CD14-positive monocyte (primary cell): ENCODE measurements around the gene EGFLAM. TPM values are rescaled to one million over a fixed set of nuclear protein-coding genes. Genes with fewer than 3 reads are reported as not detected.

Experiments
- DNase-seq, 3 donors: peaks; one replicate each; pipeline ENCODE4 v3.0.0-alpha.2; 2011 to 2022
- H2AFZ ChIP-seq: 2 replicates; pipeline ENCODE4 v1.6.0; 2012; ENCODE audit warnings: mild to moderate bottlenecking, low read depth, low read length, inconsistent platforms; ENCODE audit not compliant: insufficient read depth, poor library complexity, severe bottlenecking
- H3K27ac ChIP-seq, 2 donors: 1 replicate in 1 of 2; 2 replicates in 1 of 2; pipeline ENCODE4 v1.5.1; 2012 to 2013; ENCODE audit warnings: low read length in 2 of 2, control low read depth in 1 of 2, inconsistent platforms in 1 of 2, low read depth in 1 of 2, mild to moderate bottlenecking in 1 of 2
- H3K27me3 ChIP-seq, 2 donors: one replicate each; pipeline versions ENCODE4 v1.6.0 to v1.6.1; 2011 to 2013; ENCODE audit warnings: low read length in 2 of 2; ENCODE audit not compliant: control insufficient read depth in 2 of 2, insufficient read depth in 2 of 2
- H3K36me3 ChIP-seq, 2 donors: replicated peaks in 1 of 2; 1 replicate in 1 of 2; 2 replicates in 1 of 2; pipeline versions ENCODE4 v1.5.1 to v1.6.1; 2012 to 2013; ENCODE audit warnings: low read length in 2 of 2, control low read depth in 1 of 2, inconsistent platforms in 1 of 2, mild to moderate bottlenecking in 1 of 2; ENCODE audit not compliant: insufficient read depth in 2 of 2, control insufficient read depth in 1 of 2
- H3K4me1 ChIP-seq, 2 donors: 1 replicate in 1 of 2; 2 replicates in 1 of 2; pipeline versions ENCODE4 v1.5.1 to v1.6.1; 2012 to 2013; ENCODE audit warnings: low read length in 2 of 2, control low read depth in 1 of 2, inconsistent platforms in 1 of 2, mild to moderate bottlenecking in 1 of 2, moderate library complexity in 1 of 2; ENCODE audit not compliant: insufficient read depth in 2 of 2, control insufficient read depth in 1 of 2
- H3K4me2 ChIP-seq: replicated peaks from 2 replicates; pipeline ENCODE3; 2012; ENCODE audit warnings: low read length, moderate library complexity, mild to moderate bottlenecking; ENCODE audit not compliant: poor library complexity, severe bottlenecking; ENCODE audit errors: extremely low read depth
- H3K4me3 ChIP-seq, 3 experiments: fragments of 200-600 bp in 1 of 3; sonication (generic) in 1 of 3; replicated peaks in 1 of 3; 1 replicate in 2 of 3; 2 replicates in 1 of 3; pipeline ENCODE4 v1.5.1; 2011 to 2013; ENCODE audit warnings: low read length in 3 of 3, mild to moderate bottlenecking in 3 of 3, control low read depth in 2 of 3, low read depth in 2 of 3, inconsistent platforms in 1 of 3, moderate library complexity in 1 of 3
- H3K79me2 ChIP-seq: 2 replicates; pipeline ENCODE4 v1.6.0; 2012; ENCODE audit warnings: mild to moderate bottlenecking, control low read depth, inconsistent platforms, low read length, moderate library complexity; ENCODE audit not compliant: insufficient read depth
- H3K9ac ChIP-seq: 2 replicates; pipeline ENCODE4 v1.6.0; 2017; ENCODE audit warnings: low read length, mild to moderate bottlenecking; ENCODE audit not compliant: insufficient read depth, poor library complexity, severe bottlenecking
- H3K9me3 ChIP-seq, 2 donors: replicated peaks in 1 of 2; 1 replicate in 1 of 2; 2 replicates in 1 of 2; pipeline versions ENCODE4 v1.5.1 to v1.6.1; 2012 to 2013; ENCODE audit warnings: low read length in 2 of 2, control low read depth in 1 of 2; ENCODE audit not compliant: control insufficient read depth in 1 of 2, insufficient read depth in 1 of 2
- H4K20me1 ChIP-seq: 2 replicates; pipeline ENCODE4 v1.6.0; 2012; ENCODE audit warnings: mild to moderate bottlenecking, low read length, control low read depth, moderate library complexity; ENCODE audit not compliant: insufficient read depth
- H3K27ac Mint-ChIP-seq, 7 donors: one replicate each; pipeline ENCODE4 v1.8.0; 2020; ENCODE audit warnings: mild to moderate bottlenecking in 7 of 7, mixed read lengths in 7 of 7, moderate library complexity in 6 of 7, inconsistent platforms in 2 of 7
- H3K27me3 Mint-ChIP-seq, 3 donors: one replicate each; pipeline ENCODE4 v1.8.0; 2021 to 2022; ENCODE audit warnings: low read depth in 3 of 3, mild to moderate bottlenecking in 3 of 3, mixed read lengths in 3 of 3, moderate library complexity in 3 of 3, inconsistent platforms in 1 of 3
- H3K36me3 Mint-ChIP-seq, 2 donors: one replicate each; pipeline ENCODE4 v1.8.0; 2020; ENCODE audit warnings: mixed read lengths in 2 of 2, inconsistent platforms in 1 of 2, mild to moderate bottlenecking in 1 of 2
- H3K4me1 Mint-ChIP-seq: one replicate; pipeline ENCODE4 v1.8.0; 2020; ENCODE audit warnings: mild to moderate bottlenecking, mixed read lengths
- H3K4me3 Mint-ChIP-seq, 2 donors: one replicate each; pipeline ENCODE4 v1.8.0; 2020; ENCODE audit warnings: mild to moderate bottlenecking in 2 of 2, mixed read lengths in 2 of 2, moderate library complexity in 1 of 2
- H3K9me3 Mint-ChIP-seq, 7 donors: one replicate each; pipeline ENCODE4 v1.8.0; 2020 to 2022; ENCODE audit warnings: mixed read lengths in 7 of 7, mild to moderate bottlenecking in 6 of 7, moderate library complexity in 6 of 7, inconsistent platforms in 2 of 7
- WGBS: methylation state at CpG from one replicate; pipeline ENCODE4 v1.1.5; 2013; ENCODE audit warnings: missing lambda C conversion rate; ENCODE audit not compliant: insufficient coverage; 5-methylcytosine and 5-hydroxymethylcytosine counted together
- intact Hi-C, 2 donors: fragments of 100-400 bp; cut with micrococcal nuclease; formaldehyde crosslinking; loops; one replicate each; pipeline versions ENCODE4 v1.15.0 to v1.15.1; 2023
- polyA minus RNA-seq: library from RNA; depleted of rRNA, polyadenylated mRNA; stranded (reverse); fragments of >200 nt; gene quantifications from 2 replicates; pipeline ENCODE4 v1.2.3, GENCODE V29; 2012
- polyA plus RNA-seq, 3 donors: library from polyadenylated mRNA; depleted of rRNA in 1 of 3; unstranded in 2 of 3; stranded (reverse) in 1 of 3; fragments of 300-500 nt in 2 of 3; fragments of >200 nt in 1 of 3; fragmentation: Illumina TruSeq in 2 of 3; gene quantifications; 1 replicate in 2 of 3; 2 replicates in 1 of 3; pipeline ENCODE4 v1.2.3, GENCODE V29; 2012 to 2021
- total RNA-seq, 12 experiments: library from RNA in 1 of 12; stranded (reverse) in 1 of 12; fragments of 120-200 nt in 1 of 12; gene quantifications; one replicate each; pipeline ENCODE4 v1.2.4 and lab custom pipeline; 2013 to 2026; ENCODE audit warnings: mixed read lengths in 6 of 12, inconsistent platforms in 1 of 12
- TF ChIP-seq, protein P1 (sequence below): fragments of 200-600 bp; IDR thresholded peaks from one replicate; pipeline ENCODE4 v1.8.0; 2022; ENCODE audit warnings: antibody characterized with exemption, mild to moderate bottlenecking

EGFLAM gene
- total RNA-seq (2013) = 0.08 TPM
- not detected for polyA plus RNA-seq
- polyA minus RNA-seq = not detected in 2 replicates
- 0 to 2.4 (median 0.11) reads per million in 11 experiments for total RNA-seq (lab: John Stamatoyannopoulos, UW)

DNA sequence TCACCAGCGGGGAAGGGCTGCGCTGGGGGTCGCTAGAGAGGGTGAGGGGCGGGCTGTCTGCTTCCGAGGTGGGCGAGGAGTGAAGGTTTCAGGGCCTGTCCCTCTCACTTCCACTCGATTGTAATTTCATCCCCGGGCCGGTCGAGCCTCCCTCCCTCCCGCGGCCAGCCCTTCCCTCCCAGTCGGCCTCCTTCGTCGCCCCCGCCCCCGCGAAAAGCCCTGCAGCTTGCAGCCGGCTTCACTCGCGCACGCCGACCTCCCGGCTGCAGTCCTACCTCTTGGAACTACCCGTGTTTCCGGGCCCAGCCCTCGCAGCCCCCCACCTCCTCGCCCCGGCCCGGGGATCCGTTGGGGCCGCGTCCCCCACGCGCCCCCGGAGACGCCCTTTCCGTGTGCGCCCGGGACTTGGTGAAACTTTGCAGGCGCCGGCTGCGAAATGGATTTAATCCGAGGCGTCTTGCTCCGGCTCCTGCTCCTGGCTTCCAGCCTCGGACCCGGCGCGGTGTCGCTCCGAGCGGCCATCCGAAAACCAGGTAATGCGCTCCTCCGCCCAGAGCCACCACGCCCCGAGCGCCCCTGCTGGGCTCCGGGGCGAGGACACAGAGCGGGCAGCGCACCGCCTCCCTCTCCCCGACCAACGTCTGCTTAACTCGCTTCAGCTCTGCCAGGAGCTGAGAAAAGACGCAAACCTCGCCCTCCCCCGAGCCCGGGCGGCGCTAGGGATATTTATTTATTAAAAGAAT lies at the start of gene EGFLAM:
Gene EGFLAM (plus strand): TSS at position 241 of the 743 bp plus-strand sequence. CDS start 196 bp downstream, at position 437.
- WGBS = under 1% methylated on average over 55 of the region's 73 CpGs
- peak within 1 kb of the TSS in 1 of 2 donors; percentile 86 for H3K4me3 Mint-ChIP-seq

DNA sequence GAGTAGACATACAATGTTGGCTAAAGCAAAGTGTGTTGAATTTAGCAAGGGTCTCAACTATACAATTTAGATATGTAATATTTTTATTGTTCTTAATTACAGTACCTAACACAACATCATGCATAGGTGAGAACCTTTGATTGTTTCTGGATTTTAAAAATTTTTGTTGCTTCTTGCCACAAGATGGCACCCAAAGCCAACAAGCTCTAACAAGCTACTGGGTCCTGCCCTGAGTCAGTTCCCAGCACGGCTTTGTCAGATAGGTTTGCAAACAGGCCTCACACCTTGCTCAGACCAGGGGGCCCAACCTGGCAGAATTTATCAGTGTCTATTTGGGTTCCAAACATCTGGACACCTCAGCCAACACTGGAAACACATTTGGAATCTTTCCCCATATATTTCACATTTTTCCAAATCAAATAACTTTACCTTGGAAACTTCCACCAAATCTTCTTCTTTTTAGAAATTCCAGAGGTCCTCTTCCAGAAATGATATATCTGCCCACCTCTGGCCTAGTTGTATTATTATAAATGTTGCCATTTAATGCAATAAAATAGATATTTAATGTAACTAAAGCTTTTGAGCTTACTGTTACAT lies 49.5 kb upstream of the EGFLAM start:
- H3K27me3 ChIP-seq = peaks cover 0 to 2% of the 10 kb centered on the region in 2 donors
- H3K79me2 ChIP-seq = no peaks in the 10 kb centered on the region
- no peak overlapping the region for H3K9ac ChIP-seq
- no peaks in the 10 kb centered on the region for H3K9me3 ChIP-seq
- no peak overlapping the region for H3K4me3 ChIP-seq
- H4K20me1 ChIP-seq = no peaks in the 10 kb centered on the region
- H3K27ac ChIP-seq = no peak overlapping the region
- 17% methylated on average over 1 of the region's 1 CpG for WGBS
- no peak overlapping the region for H3K4me2 ChIP-seq
- no peaks in the 10 kb centered on the region for H3K4me1 ChIP-seq
- Mint-ChIP-seq H3K4me1 (no peaks in the 10 kb centered on the region), H3K27ac (no peak overlapping the region), H3K36me3 (no peaks in the 10 kb centered on the region), H3K9me3 (peaks cover 0 to 3% (median 0%) of the 10 kb centered on the region in 7 donors), H3K27me3 (peaks cover 2 to 15% (median 6%) of the 10 kb centered on the region in 3 donors), H3K4me3 (no peak overlapping the region)
- H3K36me3 ChIP-seq = no peaks in the 10 kb centered on the region
- intact Hi-C loops = no loop called here
- H2AFZ ChIP-seq = no peak overlapping the region
- DNase-seq = no peak
- TF ChIP-seq, protein P1, sequence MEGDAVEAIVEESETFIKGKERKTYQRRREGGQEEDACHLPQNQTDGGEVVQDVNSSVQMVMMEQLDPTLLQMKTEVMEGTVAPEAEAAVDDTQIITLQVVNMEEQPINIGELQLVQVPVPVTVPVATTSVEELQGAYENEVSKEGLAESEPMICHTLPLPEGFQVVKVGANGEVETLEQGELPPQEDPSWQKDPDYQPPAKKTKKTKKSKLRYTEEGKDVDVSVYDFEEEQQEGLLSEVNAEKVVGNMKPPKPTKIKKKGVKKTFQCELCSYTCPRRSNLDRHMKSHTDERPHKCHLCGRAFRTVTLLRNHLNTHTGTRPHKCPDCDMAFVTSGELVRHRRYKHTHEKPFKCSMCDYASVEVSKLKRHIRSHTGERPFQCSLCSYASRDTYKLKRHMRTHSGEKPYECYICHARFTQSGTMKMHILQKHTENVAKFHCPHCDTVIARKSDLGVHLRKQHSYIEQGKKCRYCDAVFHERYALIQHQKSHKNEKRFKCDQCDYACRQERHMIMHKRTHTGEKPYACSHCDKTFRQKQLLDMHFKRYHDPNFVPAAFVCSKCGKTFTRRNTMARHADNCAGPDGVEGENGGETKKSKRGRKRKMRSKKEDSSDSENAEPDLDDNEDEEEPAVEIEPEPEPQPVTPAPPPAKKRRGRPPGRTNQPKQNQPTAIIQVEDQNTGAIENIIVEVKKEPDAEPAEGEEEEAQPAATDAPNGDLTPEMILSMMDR = no peak

More for the DNA sequence above, at the start of gene EGFLAM:
- no peak within 1 kb of the TSS for H3K27ac Mint-ChIP-seq
- no peak within 1 kb of the TSS for H3K4me2 ChIP-seq
- no peak within 1 kb of the TSS for H2AFZ ChIP-seq
- no peaks in the 10 kb centered on the region for H3K36me3 ChIP-seq
- H3K4me3 ChIP-seq = no peak within 1 kb of the TSS
- peaks cover 0 to 7% of the 10 kb centered on the region in 2 donors for H3K9me3 ChIP-seq
- no peak for DNase-seq
- H3K4me1 ChIP-seq = no peaks in the 10 kb centered on the region
- peaks cover 0 to 15% (median 3%) of the 10 kb centered on the region in 7 donors for H3K9me3 Mint-ChIP-seq
- no peaks in the 10 kb centered on the region for H3K4me1 Mint-ChIP-seq
- peaks cover 56 to 79% (median 71%) of the 10 kb centered on the region in 3 donors for H3K27me3 Mint-ChIP-seq
- intact Hi-C loops = no loop called here
- TF ChIP-seq, protein P1 = no peak
- H4K20me1 ChIP-seq = no peaks in the 10 kb centered on the region
- no peaks in the 10 kb centered on the region for H3K79me2 ChIP-seq
- H3K36me3 Mint-ChIP-seq = no peaks in the 10 kb centered on the region
- H3K9ac ChIP-seq = no peak within 1 kb of the TSS
- no peak within 1 kb of the TSS for H3K27ac ChIP-seq
- H3K27me3 ChIP-seq = peaks cover 63 to 74% of the 10 kb centered on the region in 2 donors
